Stomach (tissue), 4 donors: Measurements from ENCODE around the gene ABAT.

ENCODE experiments used
- EP300 ChIP-seq: sonication (generic); formaldehyde crosslinking; IDR thresholded peaks from one replicate; pipeline ENCODE4 v1.6.1; 2017; ENCODE audit warnings: antibody characterized with exemption
- POLR2A ChIP-seq, 4 donors: fragments of 450-650 bp; IDR thresholded peaks; one replicate each; pipeline ENCODE4 v1.6.1; 2016; ENCODE audit warnings: antibody characterized with exemption in 4 of 4, control low read depth in 2 of 4, mild to moderate bottlenecking in 1 of 4, moderate library complexity in 1 of 4
- POLR2AphosphoS5 ChIP-seq, 3 donors: sonication (generic); formaldehyde crosslinking; IDR thresholded peaks; one replicate each; pipeline ENCODE4 v1.6.1; 2016; ENCODE audit warnings: antibody characterized with exemption in 3 of 3
- TF ChIP-seq, protein P1 (sequence below), 7 experiments: fragments of 450-650 bp in 4 of 7; fragments of 200-600 bp in 3 of 7; sonication (generic) in 3 of 7; IDR thresholded peaks; one replicate each; pipeline ENCODE4 v1.5.1; 2016 to 2019; ENCODE audit warnings: antibody characterized with exemption in 7 of 7, control low read depth in 2 of 7, mild to moderate bottlenecking in 1 of 7

- TF ChIP-seq POLR2AphosphoS5 (IDR thresholded peaks at IDR 0.05) (no peak), POLR2A (IDR thresholded peaks at IDR 0.05) (no peak), EP300 (no peak)
- TF ChIP-seq, protein P1, sequence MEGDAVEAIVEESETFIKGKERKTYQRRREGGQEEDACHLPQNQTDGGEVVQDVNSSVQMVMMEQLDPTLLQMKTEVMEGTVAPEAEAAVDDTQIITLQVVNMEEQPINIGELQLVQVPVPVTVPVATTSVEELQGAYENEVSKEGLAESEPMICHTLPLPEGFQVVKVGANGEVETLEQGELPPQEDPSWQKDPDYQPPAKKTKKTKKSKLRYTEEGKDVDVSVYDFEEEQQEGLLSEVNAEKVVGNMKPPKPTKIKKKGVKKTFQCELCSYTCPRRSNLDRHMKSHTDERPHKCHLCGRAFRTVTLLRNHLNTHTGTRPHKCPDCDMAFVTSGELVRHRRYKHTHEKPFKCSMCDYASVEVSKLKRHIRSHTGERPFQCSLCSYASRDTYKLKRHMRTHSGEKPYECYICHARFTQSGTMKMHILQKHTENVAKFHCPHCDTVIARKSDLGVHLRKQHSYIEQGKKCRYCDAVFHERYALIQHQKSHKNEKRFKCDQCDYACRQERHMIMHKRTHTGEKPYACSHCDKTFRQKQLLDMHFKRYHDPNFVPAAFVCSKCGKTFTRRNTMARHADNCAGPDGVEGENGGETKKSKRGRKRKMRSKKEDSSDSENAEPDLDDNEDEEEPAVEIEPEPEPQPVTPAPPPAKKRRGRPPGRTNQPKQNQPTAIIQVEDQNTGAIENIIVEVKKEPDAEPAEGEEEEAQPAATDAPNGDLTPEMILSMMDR (IDR thresholded peaks at IDR 0.05) = no peak
Observed at GRCh38 chr16:8697965-8698364, 23.5 kb downstream of the ABAT start.
